ENCODE results near the gene ZNF891.

Gene ZNF891

DNA sequence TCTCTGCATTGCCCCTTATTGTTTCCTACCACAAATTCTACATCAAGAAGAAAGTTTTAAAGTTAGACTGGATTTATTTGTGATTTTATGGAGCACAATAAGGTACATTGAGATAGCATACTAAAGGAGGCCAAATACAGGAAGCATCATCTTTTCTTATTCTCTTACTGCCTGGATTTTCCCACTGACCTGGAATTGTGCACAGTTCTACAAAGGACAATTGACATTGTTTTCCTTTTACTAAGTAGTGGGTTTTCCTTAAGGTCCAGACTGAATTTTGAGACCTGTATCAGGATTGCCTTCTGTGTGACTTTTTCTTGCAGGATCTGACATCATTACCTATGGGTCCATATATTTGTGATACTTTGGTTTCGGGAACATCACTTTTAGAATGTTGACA, 68.1 kb downstream of the ZNF891 start:
- no peak for DNase-seq (ENCODE audit: low read depth in 2 of 2)

DNA sequence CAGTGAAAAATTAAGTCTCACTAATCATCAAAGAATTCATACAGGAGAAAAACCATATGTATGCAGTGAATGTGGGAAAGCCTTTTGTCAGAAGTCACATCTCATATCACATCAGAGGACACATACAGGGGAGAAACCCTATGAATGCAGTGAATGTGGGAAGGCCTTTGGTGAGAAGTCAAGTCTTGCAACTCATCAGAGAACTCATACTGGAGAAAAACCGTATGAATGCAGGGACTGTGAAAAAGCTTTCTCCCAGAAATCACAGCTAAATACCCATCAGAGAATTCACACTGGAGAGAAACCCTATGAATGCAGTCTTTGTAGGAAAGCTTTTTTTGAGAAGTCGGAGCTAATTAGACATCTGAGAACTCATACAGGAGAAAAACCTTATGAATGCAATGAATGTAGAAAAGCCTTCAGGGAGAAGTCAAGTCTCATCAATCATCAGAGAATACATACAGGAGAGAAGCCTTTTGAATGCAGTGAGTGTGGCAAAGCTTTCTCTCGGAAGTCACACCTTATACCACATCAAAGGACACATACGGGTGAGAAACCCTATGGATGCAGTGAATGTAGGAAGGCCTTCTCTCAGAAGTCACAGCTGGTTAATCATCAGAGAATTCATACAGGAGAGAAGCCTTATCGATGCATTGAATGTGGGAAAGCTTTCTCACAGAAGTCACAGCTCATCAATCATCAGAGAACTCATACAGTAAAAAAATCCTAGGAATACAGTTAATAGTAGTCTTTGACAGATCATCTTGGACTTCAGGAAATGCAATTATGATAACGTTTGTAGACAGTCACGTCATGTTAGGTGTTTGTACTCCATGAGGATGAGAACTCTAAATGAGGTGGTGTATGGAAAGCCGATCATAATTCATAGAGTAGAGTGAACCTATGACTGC, 71.6 kb downstream of the ZNF891 start:
- no peak for DNase-seq (ENCODE audit: low read depth in 2 of 2)

GRCh38 chr12:133057446-133057845, 72.6 kb downstream of the ZNF891 start:
- DNase-seq (ENCODE audit: low read depth in 2 of 2): no peak

Measured in stimulated activated CD4-positive, alpha-beta T cell treated with anti-CD3 and anti-CD28 coated beads, Interleukin-1b, Interleukin-23, amount 100 ng/mL, for 4 hours (primary cell).